Measurements from ENCODE around the gene GPATCH4.

DNA sequence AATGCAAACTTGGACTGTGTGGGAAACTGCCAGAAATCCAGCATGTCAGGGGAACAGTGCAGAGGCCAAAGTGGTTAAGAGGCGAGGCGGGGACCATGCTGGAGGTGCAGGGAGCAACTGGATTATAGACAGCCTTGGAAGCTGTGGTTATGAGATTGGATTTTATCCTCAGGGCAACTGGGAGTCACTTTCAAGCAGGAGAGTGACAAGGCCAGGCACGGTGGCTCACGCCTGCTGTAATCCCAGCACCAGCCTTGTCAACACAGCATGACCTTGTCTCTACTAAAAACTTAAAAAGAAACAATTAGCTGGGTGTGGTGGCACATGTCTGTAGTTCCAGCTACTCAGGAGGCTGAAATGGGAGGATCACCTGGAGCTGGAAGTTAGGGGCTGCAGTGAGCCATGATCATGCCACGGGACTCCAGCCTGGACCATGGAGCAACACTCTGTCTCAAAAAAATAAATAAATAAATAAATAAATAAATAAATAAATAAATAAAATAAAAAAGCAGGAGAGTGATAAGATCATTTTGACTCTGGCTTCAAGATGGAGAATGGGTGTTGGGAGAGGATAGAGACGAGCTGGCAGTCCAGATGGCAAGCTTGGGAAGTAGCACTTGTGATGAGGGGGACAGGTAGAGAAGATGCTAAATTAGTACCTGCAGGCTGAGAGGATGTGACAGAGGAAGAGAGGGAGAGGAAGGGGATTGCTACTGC lies 21.5 kb upstream of the GPATCH4 start:
- TF ChIP-seq POLR2A (IDR thresholded peaks at IDR 0.05): no peak
- TF ChIP-seq, protein P1, sequence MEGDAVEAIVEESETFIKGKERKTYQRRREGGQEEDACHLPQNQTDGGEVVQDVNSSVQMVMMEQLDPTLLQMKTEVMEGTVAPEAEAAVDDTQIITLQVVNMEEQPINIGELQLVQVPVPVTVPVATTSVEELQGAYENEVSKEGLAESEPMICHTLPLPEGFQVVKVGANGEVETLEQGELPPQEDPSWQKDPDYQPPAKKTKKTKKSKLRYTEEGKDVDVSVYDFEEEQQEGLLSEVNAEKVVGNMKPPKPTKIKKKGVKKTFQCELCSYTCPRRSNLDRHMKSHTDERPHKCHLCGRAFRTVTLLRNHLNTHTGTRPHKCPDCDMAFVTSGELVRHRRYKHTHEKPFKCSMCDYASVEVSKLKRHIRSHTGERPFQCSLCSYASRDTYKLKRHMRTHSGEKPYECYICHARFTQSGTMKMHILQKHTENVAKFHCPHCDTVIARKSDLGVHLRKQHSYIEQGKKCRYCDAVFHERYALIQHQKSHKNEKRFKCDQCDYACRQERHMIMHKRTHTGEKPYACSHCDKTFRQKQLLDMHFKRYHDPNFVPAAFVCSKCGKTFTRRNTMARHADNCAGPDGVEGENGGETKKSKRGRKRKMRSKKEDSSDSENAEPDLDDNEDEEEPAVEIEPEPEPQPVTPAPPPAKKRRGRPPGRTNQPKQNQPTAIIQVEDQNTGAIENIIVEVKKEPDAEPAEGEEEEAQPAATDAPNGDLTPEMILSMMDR (IDR thresholded peaks at IDR 0.05): no peak
